ENCODE data around the gene MTG2.

GRCh38 chr20:62158541-62158940 lies 24.3 kb upstream of the MTG2 start:
- no peak for TF ChIP-seq CTCF (IDR thresholded peaks at IDR 0.05; ENCODE audit: poor library complexity, severe bottlenecking)
- TF ChIP-seq SMC3 (conservative IDR thresholded peaks at IDR 0.05; ENCODE audit: poor library complexity), result no peak
- no peak for TF ChIP-seq RAD21 (conservative IDR thresholded peaks at IDR 0.05)
- no peak for TF ChIP-seq POLR2AphosphoS5 (IDR thresholded peaks at IDR 0.05)
- no peak for TF ChIP-seq EP300 (conservative IDR thresholded peaks at IDR 0.05; ENCODE audit: poor library complexity, severe bottlenecking)
- TF ChIP-seq REST (IDR thresholded peaks at IDR 0.05; ENCODE audit: borderline replicate concordance), result no peak

All from neural cell (in vitro differentiated cells).